ENCODE data around the gene MLNR.

Gene MLNR

GRCh38 chr13:49254007-49254406, 33.9 kb downstream of the MLNR start:
- Histone ChIP-seq H3K27me3 (replicated peaks; ENCODE audit: control insufficient read depth, insufficient read depth, low read length) (no peaks in the 10 kb centered on the region), H3K36me3 (ENCODE audit: control insufficient read depth, insufficient read depth, low read length) (no peaks in the 10 kb centered on the region; the same call in 1 of the 2 replicates), H3K4me3 (replicated peaks; ENCODE audit: low read depth, low read length) (no peak overlapping the region)
- no peak for TF ChIP-seq CTCF (IDR thresholded peaks at IDR 0.05; ENCODE audit: insufficient read depth, low read length, poor library complexity, severe bottlenecking)
- DNase-seq (ENCODE audit: extremely low read depth, insufficient read length) = no peak

GRCh38 chr13:49256841-49257240, 36.7 kb downstream of the MLNR start:
- DNase-seq (ENCODE audit: extremely low read depth, insufficient read length) = no peak
- H3K27me3 ChIP-seq (replicated peaks; ENCODE audit: control insufficient read depth, insufficient read depth, low read length) = no peaks in the 10 kb centered on the region
- H3K4me3 ChIP-seq (replicated peaks; ENCODE audit: low read depth, low read length) = no peak overlapping the region
- TF ChIP-seq CTCF (IDR thresholded peaks at IDR 0.05; ENCODE audit: insufficient read depth, low read length, poor library complexity, severe bottlenecking) = no peak
- H3K36me3 ChIP-seq (ENCODE audit: control insufficient read depth, insufficient read depth, low read length) = peaks cover 2% of the 10 kb centered on the region; the same call in 1 of the 2 replicates

DNA sequence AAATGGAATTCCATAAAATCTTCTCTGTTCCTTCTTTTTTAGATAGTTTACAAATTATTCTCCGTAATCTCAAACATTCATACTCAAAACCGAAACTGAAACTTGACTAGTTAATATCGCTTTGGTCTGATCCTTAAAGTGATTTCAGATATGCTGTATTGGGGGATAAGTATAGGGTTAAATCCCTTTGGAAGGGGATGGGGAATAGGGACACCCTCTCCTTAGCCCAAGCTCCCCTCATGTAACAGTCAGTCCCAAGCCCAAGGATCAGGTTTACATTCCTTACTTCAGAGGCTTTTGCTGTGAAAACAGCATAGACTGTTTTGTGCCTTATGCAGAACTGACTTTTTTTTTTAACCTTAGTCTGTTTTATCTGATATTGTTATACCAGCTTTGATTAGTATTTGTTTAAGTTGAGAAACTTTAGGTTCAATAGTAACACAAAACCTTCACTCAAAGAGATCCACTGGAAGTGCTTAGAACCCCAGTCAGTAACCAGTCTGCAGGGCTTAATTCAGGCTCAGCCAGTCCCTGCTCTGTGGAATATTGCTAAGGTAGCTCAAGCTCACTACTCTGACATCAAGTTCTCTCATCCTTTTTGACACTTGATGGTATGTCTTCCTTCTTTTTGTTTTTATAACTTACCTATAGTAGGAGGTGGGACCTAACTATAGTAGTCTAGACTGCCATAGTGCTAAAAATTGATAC, 38.1 kb downstream of the MLNR start:
- Histone ChIP-seq H3K36me3 (ENCODE audit: control insufficient read depth, insufficient read depth, low read length) (peaks cover 2% of the 10 kb centered on the region; the same call in 1 of the 2 replicates), H3K27me3 (replicated peaks; ENCODE audit: control insufficient read depth, insufficient read depth, low read length) (no peaks in the 10 kb centered on the region)
- DNase-seq (ENCODE audit: extremely low read depth, insufficient read length) = no peak

DNA sequence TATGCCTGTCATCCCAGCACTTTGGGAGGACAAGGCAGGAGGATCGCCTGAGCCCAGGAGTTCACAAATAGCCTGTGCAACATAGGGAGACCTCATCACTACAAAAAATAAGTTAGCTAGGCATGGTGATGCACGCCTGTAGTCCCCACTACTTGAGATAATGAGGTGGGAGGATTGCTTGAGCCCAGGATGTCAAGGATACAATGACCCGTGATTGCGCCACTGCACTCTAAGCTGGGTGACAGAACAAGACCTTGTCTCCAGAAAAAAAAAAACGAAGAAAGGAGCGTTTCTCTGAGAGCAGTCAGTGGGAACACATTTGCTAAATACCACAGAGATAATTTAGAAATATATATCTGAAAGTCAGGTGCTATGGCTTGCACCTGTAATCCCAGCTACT, 39.4 kb downstream of the MLNR start:
- no peak for TF ChIP-seq CTCF (IDR thresholded peaks at IDR 0.05; ENCODE audit: insufficient read depth, low read length, poor library complexity, severe bottlenecking)
- H3K36me3 ChIP-seq (ENCODE audit: control insufficient read depth, insufficient read depth, low read length) = peaks cover 2% of the 10 kb centered on the region; the same call in 1 of the 2 replicates

More for the DNA sequence above, 38.1 kb downstream of the MLNR start:
- H3K4me3 ChIP-seq (replicated peaks; ENCODE audit: low read depth, low read length) = peak overlapping the region; percentile 48
- no peak for TF ChIP-seq CTCF (IDR thresholded peaks at IDR 0.05; ENCODE audit: insufficient read depth, low read length, poor library complexity, severe bottlenecking)

DNA sequence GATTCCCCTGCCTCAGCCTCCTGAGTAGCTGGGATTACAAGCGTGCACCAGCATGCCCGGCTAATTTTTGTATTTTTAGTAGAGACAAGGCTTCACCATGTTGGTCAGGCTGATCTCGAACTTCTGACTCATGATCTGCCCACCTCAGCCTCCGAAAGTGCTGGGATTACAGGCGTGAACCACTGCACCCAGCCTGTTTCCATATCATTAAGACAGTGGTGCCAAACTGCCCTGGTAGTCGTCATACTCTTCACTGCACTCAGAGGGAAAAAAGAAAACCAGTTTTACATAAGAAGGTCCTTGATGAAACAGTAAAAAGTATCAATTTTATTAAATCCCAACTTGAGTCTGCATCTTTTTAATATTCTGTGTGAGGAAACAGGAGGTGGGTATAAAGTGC, 42.5 kb downstream of the MLNR start:
- TF ChIP-seq CTCF (IDR thresholded peaks at IDR 0.05; ENCODE audit: insufficient read depth, low read length, poor library complexity, severe bottlenecking) = no peak
- DNase-seq (ENCODE audit: extremely low read depth, insufficient read length) = no peak
- Histone ChIP-seq H3K4me3 (replicated peaks; ENCODE audit: low read depth, low read length) (no peak overlapping the region), H3K36me3 (ENCODE audit: control insufficient read depth, insufficient read depth, low read length) (peaks cover 2% of the 10 kb centered on the region; the same call in 1 of the 2 replicates), H3K27me3 (replicated peaks; ENCODE audit: control insufficient read depth, insufficient read depth, low read length) (no peaks in the 10 kb centered on the region)

More for the DNA sequence above, 39.4 kb downstream of the MLNR start:
- DNase-seq (ENCODE audit: extremely low read depth, insufficient read length) = no peak
- H3K4me3 ChIP-seq (replicated peaks; ENCODE audit: low read depth, low read length) = no peak overlapping the region
- H3K27me3 ChIP-seq (replicated peaks; ENCODE audit: control insufficient read depth, insufficient read depth, low read length) = no peaks in the 10 kb centered on the region

Data from GM06990 (cell line).